ENCODE data around the gene ATAT1. TPM values are rescaled to one million over a fixed set of nuclear protein-coding genes. Genes with fewer than 3 reads are reported as not detected.

Gene ATAT1
- total and polyA plus RNA-seq, 2 of the 13 experiments (the other 11 are each of a cell fraction or from before 2014, with no cell fraction given) = 9.2 to 23.6 TPM

- TF ChIP-seq FOXA3 (CRISPR knock-in tag; IDR thresholded peaks at IDR 0.05) (peak; percentile 45; the same call in 1 of the 2 replicates), ZNF317 (CRISPR knock-in tag; IDR thresholded peaks at IDR 0.05) (peak; percentile 69; the same call in 1 of the 2 replicates), GMEB1 (CRISPR knock-in tag; IDR thresholded peaks at IDR 0.05; ENCODE audit: borderline replicate concordance) (peak; percentile 33; the same call in 1 of the 2 replicates), ZNF558 (CRISPR knock-in tag; IDR thresholded peaks at IDR 0.05; ENCODE audit: borderline replicate concordance) (no peak), IRX3 (CRISPR knock-in tag; IDR thresholded peaks at IDR 0.05; ENCODE audit: borderline replicate concordance, low read depth) (peak; percentile 79; the same call in 1 of the 2 replicates), RERE (CRISPR knock-in tag; IDR thresholded peaks at IDR 0.05; ENCODE audit: low read depth) (no peak), POLR2AphosphoS2 (IDR thresholded peaks at IDR 0.05; ENCODE audit: low read depth, low read length) (no peak), ZNF816 (CRISPR knock-in tag; IDR thresholded peaks at IDR 0.05; ENCODE audit: borderline replicate concordance) (no peak), ZBTB3 (CRISPR knock-in tag; IDR thresholded peaks at IDR 0.05; ENCODE audit: borderline replicate concordance, low read depth) (0 out of 2 replicates have a peak, but pooled peaks have one; percentile 29), ZNF12 (CRISPR knock-in tag; IDR thresholded peaks at IDR 0.05) (peak; percentile 54; the same call in 1 of the 2 replicates), EP300 (IDR thresholded peaks at IDR 0.05; ENCODE audit: low read depth in 2 of 2, low read length in 2 of 2) (0 out of 4 replicates have a peak, but pooled peaks of 1 of the 2 experiments have one; percentile 35), EP300 (CRISPR knock-in tag; IDR thresholded peaks at IDR 0.05; ENCODE audit: borderline replicate concordance) (no peak), NFKBIZ (CRISPR knock-in tag; IDR thresholded peaks at IDR 0.05) (0 out of 2 replicates have a peak, but pooled peaks have one; percentile 21), TGIF2 (CRISPR knock-in tag; IDR thresholded peaks at IDR 0.05) (peak; percentile 64; the same call in 1 of the 2 replicates), RNF2 (conservative IDR thresholded peaks at IDR 0.05; ENCODE audit: low read depth) (no peak), ZNF337 (CRISPR knock-in tag; IDR thresholded peaks at IDR 0.05; ENCODE audit: borderline replicate concordance, low read depth) (no peak), ZNF792 (CRISPR knock-in tag; IDR thresholded peaks at IDR 0.05) (peak; percentile 42; the same call in 1 of the 2 replicates), HNF1B (CRISPR knock-in tag; IDR thresholded peaks at IDR 0.05) (peak; percentile 89)
- TF ChIP-seq, protein P1, sequence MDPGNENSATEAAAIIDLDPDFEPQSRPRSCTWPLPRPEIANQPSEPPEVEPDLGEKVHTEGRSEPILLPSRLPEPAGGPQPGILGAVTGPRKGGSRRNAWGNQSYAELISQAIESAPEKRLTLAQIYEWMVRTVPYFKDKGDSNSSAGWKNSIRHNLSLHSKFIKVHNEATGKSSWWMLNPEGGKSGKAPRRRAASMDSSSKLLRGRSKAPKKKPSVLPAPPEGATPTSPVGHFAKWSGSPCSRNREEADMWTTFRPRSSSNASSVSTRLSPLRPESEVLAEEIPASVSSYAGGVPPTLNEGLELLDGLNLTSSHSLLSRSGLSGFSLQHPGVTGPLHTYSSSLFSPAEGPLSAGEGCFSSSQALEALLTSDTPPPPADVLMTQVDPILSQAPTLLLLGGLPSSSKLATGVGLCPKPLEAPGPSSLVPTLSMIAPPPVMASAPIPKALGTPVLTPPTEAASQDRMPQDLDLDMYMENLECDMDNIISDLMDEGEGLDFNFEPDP (CRISPR knock-in tag; conservative IDR thresholded peaks at IDR 0.05) = no peak
Observed at GRCh38 chr6:30678964-30679726, 52.5 kb downstream of the ATAT1 start (continued).
